ENCODE results near the gene CRK.

Gene CRK

DNA sequence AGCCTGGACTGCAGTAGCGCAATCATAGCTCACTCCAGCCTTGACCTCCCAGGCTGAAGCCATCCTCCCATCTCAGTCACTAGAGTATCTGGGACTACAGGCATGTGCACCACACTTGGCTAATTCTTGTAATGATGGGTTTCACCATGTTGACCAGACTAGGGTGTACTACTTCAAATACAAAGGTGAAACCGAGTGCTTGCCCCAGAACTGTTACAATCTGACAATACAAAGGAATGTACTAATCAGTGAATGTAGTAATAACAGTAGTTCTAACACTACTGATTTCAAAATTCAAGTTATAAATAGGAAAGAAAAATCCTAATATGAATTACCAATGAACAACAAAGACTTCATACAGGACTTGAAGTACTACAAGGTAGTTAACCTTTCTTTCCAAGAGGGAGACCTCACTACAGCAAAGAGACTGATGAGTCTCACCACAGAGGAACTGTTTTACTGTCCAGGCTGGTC lies 24.4 kb downstream of the CRK start:
- TF ChIP-seq GATA3 (IDR thresholded peaks at IDR 0.05; ENCODE audit: low read depth, low read length): no peak
- TF ChIP-seq GATA2 (IDR thresholded peaks at IDR 0.05; ENCODE audit: low read depth, low read length): no peak

DNA sequence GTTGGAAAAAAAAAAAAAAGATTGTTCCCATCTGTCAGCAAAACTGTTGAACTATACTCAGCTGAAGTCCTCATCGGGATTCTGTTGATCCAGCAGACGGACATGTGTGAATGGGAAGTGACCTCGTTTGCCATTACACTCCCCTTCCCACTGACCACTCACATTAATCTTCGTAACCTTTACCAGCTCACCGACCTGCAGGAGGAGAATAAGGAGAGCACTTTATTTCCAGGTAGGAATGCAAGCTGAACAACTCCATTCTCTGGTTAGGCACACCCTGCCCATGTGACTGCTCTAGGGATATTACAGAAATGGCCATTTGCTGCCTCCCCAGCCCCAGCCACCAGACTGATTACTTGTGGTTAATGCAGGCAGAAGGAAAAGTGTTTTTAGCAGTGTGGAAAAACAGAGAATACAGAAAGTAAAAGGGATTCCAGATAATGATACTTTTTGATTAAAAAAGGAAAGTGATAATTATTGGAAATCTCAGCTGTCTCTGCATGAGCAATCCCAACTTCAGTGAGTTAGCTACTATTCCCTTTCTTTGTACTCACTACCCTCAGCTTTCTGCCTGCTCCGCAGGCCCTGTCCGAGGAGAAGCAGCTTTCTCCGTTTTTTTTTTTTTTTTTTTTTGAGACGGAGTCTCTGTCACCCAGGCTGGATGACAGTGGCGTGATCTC lies 32.4 kb downstream of the CRK start:
- TF ChIP-seq GATA2 (IDR thresholded peaks at IDR 0.05; ENCODE audit: low read depth, low read length): no peak
- TF ChIP-seq GATA3 (IDR thresholded peaks at IDR 0.05; ENCODE audit: low read depth, low read length): no peak

DNA sequence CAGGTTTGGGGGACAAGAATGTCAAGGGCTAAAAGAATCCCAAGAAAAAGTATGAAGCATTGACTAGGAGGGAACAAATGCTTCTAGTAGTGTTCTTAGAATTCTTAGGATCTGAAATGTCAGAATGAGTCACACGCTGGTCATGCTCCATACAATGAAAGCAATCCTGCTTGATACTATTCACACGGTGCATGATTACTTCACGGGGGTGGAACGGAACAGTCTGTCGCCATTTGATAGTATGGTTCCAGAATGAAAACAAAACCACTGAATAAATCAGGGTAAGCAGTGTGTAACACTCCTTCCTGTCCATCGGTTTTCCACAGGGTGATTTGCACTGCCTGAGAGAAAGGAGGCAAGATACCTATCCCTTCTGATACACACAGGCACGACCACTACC lies 33.1 kb downstream of the CRK start:
- no peak for TF ChIP-seq GATA2 (IDR thresholded peaks at IDR 0.05; ENCODE audit: low read depth, low read length)
- no peak for TF ChIP-seq GATA3 (IDR thresholded peaks at IDR 0.05; ENCODE audit: low read depth, low read length)

DNA sequence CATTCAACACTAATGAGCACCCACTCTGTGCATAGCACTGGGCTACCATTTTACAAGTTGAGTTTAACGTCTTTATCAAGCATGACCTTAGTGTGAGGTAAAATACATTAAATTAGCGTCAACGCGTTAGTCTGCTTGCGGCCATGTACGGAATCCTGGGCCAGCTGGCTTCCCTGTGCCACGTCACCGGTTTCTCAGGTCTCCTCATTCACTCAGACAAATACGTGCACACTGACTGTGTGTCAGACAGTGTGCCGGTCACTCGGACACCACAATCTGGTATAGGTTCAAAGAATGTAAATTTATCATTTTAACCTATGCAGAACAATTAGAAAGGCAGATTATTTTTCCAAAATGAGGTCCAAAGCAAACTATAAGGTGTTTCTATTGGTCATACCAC lies 34.6 kb downstream of the CRK start:
- no peak for TF ChIP-seq GATA2 (IDR thresholded peaks at IDR 0.05; ENCODE audit: low read depth, low read length)
- no peak for TF ChIP-seq GATA3 (IDR thresholded peaks at IDR 0.05; ENCODE audit: low read depth, low read length)

GRCh38 chr17:1420981-1421380 lies 35.1 kb downstream of the CRK start:
- TF ChIP-seq GATA3 (IDR thresholded peaks at IDR 0.05; ENCODE audit: low read depth, low read length) (no peak), GATA2 (IDR thresholded peaks at IDR 0.05; ENCODE audit: low read depth, low read length) (no peak)

DNA sequence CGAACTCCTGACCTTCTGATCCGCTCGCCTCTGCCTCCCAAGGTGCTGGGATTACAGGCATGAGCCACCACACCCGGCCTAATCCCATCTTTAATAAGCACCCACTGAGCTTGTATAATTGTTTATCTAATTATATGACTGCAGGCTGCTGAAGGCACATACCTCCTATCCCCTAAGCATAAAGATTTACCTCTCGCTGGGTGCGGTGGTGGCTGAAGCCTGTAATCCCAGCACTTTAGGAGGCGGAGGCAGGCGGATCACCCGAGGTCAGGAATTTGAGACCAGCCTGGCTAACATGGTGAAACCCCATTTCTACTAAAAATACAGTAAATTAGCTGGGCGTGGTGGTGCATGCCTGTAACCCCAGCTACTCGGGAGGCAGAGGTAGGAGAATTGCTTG lies 35.9 kb downstream of the CRK start:
- TF ChIP-seq GATA3 (IDR thresholded peaks at IDR 0.05; ENCODE audit: low read depth, low read length): no peak

- no peak for TF ChIP-seq GATA2 (IDR thresholded peaks at IDR 0.05; ENCODE audit: low read depth, low read length)
- TF ChIP-seq GATA3 (IDR thresholded peaks at IDR 0.05; ENCODE audit: low read depth, low read length): no peak
Measured at GRCh38 chr17:1416414-1416813, 39.6 kb downstream of the CRK start.

GRCh38 chr17:1414634-1415033 lies 41.4 kb downstream of the CRK start:
- TF ChIP-seq GATA3 (IDR thresholded peaks at IDR 0.05; ENCODE audit: low read depth, low read length) (no peak), GATA2 (IDR thresholded peaks at IDR 0.05; ENCODE audit: low read depth, low read length) (no peak)

GRCh38 chr17:1414001-1414574 lies 41.9 kb downstream of the CRK start:
- TF ChIP-seq GATA3 (IDR thresholded peaks at IDR 0.05; ENCODE audit: low read depth, low read length) (no peak), GATA2 (IDR thresholded peaks at IDR 0.05; ENCODE audit: low read depth, low read length) (no peak)

GRCh38 chr17:1413281-1413791 lies 42.7 kb downstream of the CRK start:
- TF ChIP-seq GATA3 (IDR thresholded peaks at IDR 0.05; ENCODE audit: low read depth, low read length) (no peak), GATA2 (IDR thresholded peaks at IDR 0.05; ENCODE audit: low read depth, low read length) (no peak)

DNA sequence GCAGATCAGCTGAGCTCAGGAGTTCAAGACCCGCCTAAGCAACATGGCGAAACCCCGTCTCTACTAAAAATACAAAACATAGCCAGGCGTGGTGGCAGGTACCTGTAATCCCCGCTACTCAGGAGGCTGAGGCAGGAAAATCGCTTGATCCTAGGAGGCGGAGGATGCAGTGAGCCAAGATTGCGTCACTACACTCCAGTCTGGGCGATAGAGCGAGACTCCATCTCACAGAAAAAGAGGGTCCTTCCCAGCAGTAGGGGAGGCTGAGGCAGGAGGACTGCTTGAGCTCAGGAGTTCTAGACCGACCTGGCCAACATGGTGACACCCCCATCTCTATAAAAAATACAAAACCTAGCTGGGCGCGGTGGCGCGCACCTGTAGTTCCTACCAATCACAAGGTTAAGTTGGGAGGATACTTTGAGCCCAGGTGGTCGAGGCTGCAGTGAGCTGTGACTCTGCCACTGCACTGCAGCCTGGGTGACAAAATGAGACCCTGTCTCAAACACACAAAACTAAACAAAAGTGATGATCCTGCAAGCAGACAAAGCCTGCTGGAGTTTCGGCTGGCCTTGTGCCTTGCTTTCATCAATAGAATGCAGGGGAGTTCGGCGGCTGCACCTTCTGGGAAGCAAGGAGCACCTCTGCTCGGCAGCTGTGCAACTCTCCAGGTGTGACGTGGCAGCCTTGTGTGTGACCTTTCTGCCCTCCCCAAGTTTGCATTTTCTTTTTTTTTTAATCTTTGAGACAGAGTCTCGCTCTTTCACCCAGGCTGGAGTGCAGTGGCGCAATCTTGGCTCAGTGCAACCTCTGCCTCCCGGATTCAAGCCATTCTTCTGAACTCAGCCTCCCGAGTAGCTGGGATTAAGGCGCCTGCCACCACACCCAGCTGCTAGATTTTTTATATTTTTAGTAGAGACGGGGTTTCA lies 43.6 kb downstream of the CRK start:
- TF ChIP-seq GATA3 (IDR thresholded peaks at IDR 0.05; ENCODE audit: low read depth, low read length) (no peak), GATA2 (IDR thresholded peaks at IDR 0.05; ENCODE audit: low read depth, low read length) (no peak)

DNA sequence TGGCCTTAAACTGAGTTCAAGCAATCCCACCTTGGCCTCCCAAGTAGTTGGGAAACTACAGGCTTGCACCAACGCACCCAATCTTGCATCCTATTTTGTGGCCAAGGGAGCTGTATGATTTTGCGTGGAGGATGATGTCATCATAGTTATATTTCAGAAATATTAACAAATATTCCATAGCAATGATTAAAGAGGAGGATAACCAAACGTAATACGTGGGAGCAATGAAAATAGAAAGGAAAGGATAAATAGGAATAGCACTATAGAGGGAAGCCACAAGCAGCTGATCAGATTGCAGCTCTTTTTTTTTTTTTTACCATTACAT lies 53.8 kb downstream of the CRK start:
- TF ChIP-seq GATA2 (IDR thresholded peaks at IDR 0.05; ENCODE audit: low read depth, low read length): no peak
- TF ChIP-seq GATA3 (IDR thresholded peaks at IDR 0.05; ENCODE audit: low read depth, low read length): no peak

DNA sequence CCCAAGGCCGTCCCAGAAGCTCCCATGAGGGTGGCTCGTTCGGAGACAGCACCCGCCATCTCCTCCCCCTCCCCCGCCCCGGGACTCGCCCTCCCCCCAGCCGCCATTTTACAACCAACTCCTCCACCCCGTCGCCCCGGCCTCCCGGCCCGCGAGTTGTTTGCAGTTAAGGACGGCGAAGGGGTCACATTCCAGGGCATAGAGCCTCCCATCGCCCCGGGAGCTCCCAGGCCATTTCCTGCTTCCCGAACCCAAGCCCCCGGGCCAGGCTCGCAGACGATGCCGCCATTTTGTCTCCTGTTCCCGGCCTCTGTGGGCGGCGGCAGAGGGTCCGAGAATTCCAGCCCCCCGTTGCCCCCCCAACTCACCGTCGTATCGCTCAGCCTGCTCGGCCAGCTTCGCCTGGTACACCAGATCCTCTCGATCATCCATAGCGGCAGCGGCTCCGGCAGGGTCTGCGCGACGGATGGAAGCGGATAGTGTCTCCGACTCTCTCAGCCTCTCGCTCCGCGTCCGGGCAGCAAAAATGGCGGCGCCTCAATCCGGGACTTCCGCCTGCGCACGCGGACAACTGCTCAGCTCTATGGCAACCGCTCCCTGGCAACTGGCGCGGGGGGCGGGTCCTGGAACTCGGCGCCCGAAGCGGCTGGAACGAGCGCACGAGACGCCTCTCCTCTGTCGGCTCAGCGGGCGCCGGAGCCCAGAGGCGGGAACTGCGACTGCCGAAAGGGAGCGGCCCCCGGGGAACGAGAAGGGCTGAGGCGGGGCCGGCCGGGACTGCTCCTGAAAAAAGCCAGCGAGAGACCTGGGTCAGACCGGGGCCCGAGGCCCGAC lies 56.1 kb downstream of the CRK start, which contains the start of gene YWHAE:
Gene YWHAE, minus strand, starts transcription at position 544 of the 834 bp plus-strand sequence. Its CDS starts 112 bp downstream, at position 432.
- TF ChIP-seq GATA2 (IDR thresholded peaks at IDR 0.05; ENCODE audit: low read depth, low read length) (no peak), GATA3 (IDR thresholded peaks at IDR 0.05; ENCODE audit: low read depth, low read length) (no peak)
